GM12891 (cell line): Measurements from ENCODE around the gene BRD3OS.

ENCODE experiments used
- POLR2A ChIP-seq: IDR thresholded peaks from 2 replicates; pipeline ENCODE4 v1.6.1; 2011; ENCODE audit warnings: low read depth, low read length, control low read depth
- TAF1 ChIP-seq: IDR thresholded peaks from 2 replicates; pipeline ENCODE4 v1.6.1; 2011; ENCODE audit warnings: low read depth, low read length, control low read depth

DNA sequence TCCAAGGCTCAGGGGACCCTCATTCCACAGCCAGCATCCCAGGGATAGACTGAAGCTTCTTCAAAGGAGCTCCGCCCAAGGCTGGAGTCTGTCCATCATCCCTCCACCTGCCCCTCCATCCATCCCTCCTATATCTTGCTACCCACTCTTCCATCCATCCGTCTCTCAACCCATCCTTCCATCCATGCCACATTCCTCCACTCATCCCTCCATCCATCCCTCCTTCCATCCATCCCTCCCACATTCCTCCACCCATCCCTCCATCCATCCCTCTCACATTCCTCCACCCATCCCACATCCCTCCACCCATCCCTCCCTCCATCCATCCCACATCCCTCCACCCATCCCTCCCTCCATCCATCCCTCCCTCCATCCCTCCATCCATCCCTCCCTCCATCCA lies 27.7 kb upstream of the BRD3OS start:
- TF ChIP-seq TAF1 (no peak), POLR2A (no peak)
